ENCODE data around the gene CAMK4.
A peak's percentile ranks its signal among the peaks of the same experiment; 100 is the strongest.

The CAMK4 gene

DNA sequence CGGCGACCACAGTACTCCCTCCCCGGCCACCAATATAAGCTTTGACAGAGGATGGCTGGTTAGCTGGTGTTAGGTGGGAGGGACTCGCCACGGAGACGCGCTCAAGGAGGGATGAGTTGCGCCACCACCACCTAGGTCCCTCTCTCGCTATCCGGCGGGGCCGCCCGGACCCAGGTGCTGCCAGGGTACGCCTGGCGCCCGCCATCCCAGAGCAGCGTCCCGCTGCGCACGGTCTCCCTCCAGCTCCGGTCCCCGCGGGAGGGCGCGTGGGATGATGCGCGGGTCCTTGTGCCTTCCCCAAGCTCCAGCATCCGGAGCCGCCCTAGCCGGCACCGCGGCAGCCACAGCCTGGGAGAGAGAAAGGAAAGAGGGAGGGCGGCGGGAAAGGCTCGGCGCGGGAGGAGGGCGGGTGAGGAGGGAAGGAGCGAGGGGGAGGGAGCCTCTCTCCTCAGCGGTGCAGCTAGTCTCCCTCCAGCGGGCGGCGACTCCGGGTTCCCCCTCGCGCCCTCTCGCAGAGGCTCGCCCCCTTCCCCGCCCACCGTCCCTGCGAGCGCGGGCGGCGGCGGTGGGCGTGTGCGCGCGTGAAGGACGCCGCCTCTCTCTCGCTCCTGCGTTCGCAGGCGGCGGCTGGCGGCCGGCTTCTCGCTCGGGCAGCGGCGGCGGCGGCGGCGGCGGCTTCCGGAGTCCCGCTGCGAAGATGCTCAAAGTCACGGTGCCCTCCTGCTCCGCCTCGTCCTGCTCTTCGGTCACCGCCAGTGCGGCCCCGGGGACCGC is at the start of gene CAMK4:
Gene CAMK4 (plus strand): TSS at position 598 of the 774 bp plus-strand sequence. CDS start 100 bp downstream, at position 698.
- peak; percentile 85 for DNase-seq (ENCODE audit: low spot score)

DNA sequence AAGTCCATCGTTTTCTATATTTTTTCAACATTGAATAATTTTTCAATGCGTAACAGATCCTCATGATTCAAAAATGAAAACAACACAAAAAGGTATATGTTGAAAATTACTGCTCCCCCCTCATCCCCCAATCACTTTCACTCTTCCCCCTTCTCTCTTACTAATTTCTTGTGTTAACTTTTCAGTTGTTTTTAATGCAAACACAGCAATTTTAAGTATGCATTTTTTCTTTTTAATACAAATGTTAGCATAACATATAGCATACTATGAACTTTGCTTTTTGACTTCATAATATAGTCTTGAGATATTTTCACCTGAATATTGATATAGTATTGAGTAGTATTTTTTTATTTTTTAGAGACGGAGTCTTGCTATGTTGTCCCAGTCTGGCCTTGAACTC is 41.1 kb upstream of the CAMK4 start:
- no peak for DNase-seq (ENCODE audit: low spot score)

DNA sequence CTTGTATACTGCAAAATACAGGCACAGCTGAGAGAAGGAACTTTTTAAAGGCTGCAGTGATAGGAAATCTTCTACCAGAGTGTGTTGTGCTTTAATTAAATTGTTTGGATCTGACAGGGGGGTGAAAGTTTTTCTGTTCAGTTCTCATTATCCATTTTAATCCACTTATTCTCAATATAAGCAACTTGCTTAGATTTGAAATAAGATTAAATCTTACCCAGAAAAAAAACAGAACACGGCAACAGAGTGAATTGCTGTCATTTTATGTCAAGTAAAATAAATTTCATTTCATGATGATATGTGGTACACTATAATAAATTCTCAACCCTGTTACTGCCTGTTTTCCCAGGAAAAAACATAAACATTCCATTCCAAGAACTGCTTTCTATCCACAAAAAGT is 37.1 kb upstream of the CAMK4 start:
- no peak for DNase-seq (ENCODE audit: low spot score)

DNA sequence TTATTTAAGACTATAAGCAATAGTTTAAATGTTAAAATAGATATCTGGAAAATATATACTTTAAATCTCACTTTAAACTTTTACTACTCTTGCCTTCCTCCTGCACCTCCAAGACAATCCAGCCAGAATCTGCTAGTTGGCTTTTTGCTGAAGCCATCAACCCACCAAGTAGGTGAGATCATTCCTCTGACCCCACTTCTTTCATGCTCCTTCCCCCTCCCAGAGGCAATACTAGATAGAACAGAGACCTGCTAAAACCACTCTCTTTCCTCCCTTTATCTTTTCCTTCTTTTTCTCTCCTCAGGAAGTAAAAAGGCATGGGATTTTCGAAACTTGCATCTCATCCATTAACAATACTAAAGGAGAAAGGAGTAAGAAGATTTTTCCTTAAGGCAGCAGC is 30.1 kb upstream of the CAMK4 start:
- no peak for DNase-seq (ENCODE audit: low spot score)

DNA sequence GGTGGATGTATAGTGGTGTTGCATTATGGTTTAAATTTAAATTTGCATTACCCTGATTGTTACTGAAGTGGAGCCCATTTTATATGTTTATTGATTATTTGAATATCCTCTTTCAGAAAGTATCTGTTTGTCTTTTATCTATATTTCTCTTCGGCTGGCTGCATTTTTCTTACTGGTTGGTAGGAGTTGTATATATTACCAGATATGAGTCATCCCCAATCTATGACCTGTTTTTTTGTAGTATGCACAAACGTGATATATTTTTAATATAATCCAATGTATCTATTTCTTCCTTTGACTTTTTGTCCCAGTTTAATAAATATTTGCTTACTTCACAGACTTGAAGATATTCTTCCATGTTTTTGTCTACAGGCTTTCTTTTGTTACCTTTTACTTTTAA is 29.3 kb upstream of the CAMK4 start:
- no peak for DNase-seq (ENCODE audit: low spot score)

DNA sequence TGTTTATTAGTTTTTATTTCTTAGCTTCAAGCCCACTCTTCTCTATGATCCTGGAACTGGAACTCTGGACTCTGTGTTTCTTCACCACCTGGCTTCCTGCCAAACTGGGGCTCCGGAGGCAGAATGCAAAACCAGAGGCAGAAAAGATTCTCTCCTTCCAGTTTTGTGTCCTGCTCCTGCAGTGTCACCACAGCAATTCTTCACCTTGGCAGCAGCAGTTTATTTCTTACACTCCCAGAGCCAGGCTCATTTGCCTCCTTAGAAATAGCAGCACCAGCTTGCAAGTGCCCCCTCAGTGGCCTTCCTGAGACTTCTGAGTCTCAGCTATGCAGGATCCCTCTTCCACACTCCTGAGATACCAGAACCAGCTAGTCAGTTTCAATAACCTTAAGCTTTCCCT is 26.7 kb upstream of the CAMK4 start:
- no peak for DNase-seq (ENCODE audit: low spot score)

DNA sequence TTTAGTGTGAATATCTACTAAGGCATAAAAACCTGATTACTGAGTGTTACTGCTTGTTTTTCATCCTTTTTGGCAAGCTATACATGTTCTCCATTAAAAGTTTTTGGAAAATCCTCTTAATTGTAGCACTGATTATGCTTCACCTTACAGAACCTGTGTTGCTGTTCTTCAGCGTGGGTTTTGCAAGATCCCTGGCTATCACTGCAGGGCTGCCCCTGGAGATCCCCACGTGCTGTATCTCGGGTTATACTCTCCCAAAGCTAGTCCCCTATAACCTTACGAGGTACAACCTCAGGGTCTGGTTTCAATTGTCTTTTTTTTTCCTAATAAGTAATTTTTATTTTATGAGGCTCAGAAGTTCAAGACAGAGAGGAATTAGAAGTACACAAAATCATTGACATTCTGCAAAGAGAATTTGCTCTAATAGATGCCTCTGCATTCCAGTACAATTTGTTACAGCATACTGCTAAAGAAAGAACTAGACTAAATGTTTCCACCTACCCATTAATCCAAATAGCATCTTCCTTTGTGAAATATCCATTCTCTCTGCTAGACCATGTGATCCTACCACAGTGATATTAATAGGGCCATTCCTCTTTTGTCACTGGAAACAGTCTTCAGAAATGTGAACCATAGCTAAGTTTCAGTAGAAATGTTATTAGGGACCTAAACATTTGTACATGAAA is 25.8 kb upstream of the CAMK4 start:
- no peak for DNase-seq (ENCODE audit: low spot score)

DNA sequence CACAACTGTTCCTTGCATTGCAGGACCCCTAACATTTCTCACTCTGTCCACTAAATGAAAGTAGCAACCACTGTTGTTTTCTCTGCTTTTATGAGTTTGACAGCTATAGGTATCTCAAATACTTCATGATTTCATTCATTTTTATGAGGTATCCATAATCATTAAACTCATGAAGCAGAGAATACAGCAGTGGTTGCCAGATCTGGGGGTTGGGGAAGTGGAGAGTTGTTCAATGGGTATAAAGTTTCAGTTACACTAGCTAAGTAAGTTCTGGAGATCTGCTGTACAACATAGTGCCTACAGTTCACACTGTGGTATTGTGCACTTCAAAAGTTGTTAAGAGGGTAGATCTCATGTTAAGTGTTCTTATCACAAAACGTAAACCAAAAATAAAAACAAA is 23.4 kb upstream of the CAMK4 start:
- no peak for DNase-seq (ENCODE audit: low spot score)

DNA sequence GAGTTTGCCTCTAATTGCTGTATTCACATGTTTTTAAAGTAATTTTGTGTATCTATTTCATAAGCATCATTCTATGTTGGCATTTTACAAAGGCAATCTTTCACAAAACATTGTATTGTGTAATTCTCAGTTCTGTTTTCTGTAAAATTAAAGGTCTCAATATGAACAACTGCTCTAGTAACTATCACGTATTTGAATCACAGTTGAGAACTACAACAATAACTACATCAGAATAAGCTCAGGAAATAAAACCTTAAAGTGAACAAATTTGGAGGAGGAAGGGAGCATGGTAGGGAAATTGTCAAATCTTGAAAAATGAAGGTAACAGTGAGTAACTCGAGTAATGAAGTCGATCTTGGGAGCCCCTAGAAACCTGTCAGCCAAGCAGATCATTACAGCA is 22.5 kb upstream of the CAMK4 start:
- no peak for DNase-seq (ENCODE audit: low spot score)

DNA sequence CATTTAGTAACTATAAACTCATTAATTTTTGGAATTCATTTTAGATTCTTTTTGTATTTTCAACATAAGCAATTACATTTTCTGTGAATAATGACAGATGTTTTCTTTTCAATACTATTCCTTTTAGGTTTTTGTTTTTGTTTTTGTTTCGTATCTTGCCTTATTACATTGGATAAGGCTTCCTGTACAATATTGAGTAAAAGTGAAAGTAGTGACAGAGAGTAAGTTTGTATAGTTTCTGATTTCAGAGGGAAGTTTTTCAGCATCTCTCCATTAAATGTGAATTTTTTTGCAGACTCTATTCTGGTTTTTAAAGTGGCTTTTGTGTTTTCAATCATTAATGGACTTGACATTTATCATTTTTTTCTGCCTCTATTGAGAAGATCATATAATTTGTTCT is 12.8 kb upstream of the CAMK4 start:
- no peak for DNase-seq (ENCODE audit: low spot score)

DNA sequence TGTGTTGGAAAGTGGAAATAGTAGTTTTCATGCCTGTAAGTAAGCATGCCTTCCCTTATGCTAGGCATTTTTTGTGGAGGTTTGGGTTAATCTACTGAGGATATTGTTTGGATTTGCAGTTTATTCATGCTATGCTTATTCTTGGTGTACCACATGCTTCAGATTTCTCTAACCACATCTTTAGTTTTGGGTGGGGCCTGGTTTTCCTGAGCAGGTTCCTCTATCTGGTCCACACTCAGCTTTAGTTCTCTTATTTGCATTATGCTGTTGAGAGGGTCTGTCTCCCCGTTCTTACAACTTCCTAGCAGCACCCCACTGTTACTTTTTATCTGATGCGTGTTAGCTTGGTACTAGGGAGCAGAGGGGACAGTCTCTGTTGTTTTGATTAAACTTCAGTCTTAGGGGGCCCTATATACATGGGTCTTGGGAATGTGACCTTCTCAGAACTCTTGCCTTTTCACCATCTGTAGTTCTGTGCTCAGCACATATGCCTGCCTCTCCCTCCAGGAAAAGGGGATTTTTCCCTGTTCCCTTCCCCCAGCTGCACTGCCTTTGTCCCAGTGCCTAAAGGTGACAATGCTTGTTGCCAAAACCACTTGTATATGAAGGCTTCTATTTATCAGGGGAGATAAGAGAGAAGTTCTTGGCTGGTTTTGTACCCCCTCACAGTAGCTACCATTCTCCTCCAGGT is 10.0 kb upstream of the CAMK4 start:
- no peak for DNase-seq (ENCODE audit: low spot score)

DNA sequence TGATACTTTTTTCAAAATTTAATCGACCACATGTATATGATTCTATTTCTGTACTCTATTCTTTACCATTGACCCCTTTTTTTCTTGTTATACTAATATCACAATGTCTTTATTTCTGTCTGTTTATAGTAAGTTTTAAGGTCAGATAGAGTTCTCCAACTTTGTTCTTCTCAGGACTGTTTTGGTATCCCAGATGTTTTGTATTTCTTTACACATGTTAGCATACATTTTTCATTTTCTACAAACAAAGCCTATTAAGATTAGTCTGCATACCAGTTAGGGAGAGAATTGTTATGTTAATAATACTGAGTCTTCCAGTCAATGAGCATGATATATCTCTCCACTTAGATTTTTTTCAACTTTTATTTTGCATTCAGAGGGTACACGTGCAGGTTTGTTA is 8.2 kb upstream of the CAMK4 start:
- DNase-seq (ENCODE audit: low spot score) = no peak

DNA sequence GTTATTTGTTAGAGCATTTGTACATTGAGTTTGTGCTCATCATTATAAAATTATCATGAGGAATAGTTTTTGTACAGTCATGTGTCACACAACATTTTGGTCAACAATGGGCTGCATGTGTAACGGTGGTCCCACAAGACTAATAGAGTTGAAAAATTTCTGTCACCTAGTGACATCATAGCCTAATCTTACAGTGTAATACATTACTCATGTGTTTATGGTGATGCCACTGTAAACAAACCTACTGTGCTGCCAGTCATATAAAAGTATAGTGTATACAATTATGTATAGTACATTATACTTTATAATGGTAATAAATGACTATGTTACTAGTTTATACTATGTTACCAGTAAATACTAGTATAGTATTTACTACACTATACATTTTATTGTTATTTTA is 3.0 kb upstream of the CAMK4 start:
- no peak for DNase-seq (ENCODE audit: low spot score)

DNA sequence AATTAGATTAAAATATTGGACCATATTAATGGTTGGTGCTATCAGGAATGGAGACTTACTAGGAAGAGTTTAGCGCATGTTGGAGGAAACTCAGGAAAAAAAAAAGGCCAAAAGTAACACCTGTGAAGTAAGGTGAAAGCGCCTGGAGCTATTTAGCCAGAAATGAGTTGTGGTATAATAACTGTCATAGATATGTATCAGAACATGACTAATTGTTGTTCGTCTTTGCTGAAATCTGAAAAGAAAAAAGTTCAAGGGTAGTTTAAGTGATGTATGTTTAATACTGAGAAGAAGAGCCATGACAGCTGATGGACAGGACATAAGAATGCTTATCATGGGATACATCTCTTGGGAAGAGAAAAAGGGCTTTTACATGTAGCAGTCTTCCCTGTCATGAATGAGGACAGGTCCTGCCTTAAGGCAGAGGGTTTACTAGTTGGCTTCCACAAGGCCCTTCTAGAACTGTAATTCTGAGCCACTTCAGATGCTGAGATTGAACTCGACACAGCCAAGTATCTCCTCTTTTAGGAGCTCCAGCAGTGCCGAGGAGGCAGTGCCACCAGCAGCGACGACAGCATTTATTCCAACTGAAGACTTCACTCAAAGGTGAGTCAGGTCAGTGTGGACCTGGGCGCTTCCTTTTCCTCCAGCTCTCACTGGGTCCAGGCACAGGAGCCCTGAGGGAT is 940 bp upstream of the CAMK4 start:
- no peak for DNase-seq (ENCODE audit: low spot score)

DNA sequence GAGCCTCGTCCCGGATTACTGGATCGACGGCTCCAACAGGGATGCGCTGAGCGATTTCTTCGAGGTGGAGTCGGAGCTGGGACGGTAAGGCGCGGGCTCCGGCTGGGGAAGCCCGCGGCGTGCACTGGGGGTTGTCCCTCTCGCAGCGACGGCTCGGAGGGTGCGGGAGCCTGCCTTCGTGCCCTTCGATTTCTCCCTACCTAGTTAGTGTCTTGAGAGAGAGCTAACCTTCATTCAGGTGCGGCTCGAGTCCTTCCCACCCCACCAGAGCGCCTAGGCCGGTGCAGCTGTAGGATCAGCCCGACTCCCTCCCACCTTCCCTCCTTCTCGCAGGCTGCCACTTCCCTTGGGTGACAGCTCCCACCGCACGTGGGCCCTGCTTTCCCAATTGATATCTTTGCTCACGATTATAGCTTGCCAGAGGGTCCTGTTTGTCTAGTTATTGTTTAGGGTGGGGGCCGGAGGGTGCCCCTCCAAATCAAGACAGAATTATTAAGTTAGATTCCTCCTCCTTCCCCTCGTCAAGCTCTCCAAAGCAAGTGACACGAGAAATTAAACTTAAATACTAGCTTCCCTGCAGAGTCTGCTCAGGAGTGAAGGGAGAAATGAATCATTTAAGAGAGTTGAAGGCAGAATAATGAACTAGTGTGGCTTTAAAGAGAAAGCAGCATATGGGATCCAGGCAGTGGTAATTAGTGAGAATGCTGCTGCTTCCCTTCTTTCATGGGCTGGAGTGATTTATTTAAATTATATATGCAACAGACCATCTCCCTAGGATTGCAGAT is 569 bp downstream of the CAMK4 start:
- DNase-seq (ENCODE audit: low spot score) = peak; percentile 6

DNA sequence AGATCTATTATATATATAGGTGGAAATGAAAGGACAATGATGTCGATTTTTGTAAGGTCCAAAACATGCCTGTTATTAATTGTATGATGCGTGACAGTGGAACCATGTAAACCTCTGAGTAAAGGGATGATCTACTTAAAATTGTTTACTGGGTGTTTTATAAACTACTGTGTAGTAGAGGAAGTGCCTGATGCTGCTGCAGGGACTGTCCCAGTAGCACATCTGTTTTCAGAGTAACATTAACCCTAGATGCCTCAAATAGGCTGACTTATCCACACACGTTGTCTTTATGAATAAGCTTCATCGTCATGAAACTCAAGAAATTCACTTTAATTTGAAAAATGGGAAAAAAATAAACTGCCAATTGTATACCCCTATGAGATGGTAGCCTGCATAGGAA is 1.7 kb downstream of the CAMK4 start:
- DNase-seq (ENCODE audit: low spot score) = no peak

DNA sequence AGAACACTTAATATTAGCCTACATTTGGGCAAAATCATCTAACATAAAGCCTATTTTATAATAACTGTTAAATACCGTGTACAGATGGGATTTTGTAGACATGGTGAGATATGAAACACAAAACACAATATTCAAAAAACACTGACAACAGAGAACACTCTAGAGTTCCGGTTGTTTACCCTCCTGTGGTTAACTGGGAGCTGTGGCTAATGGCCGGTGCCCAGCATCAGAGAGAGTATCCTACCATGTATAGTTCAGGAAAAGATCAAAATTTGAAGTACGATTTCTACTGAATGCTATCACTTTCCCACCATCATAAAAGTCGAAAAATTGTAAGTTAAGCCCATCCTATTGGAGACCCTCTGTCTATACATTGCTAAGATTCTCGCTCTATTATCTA is 2.4 kb downstream of the CAMK4 start:
- no peak for DNase-seq (ENCODE audit: low spot score)

DNA sequence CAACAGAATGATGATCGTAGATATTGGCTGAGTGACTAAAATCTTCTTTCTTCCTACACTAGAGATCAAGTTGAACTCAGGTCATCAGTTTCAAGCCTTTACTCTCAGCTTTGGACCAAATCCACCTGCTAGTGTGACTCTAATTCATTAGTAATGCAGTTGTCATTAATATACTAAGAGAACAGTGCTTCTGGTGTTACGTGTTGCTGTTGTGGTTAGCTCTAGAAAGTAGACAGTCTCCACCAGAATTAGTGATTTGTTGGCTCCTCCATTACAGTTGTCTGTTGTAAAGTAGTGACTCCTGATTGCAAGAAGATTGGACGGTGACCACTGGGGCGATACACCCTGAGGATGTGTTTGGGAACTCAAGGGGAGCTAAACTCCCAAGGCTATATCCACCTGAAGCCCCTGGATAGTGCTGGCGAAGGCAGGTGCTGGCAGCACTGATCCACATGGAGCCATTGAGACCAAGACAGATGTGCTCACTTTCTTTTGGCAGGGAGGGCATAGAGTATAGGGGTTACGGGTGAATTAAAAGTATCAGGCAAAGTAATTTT is 3.1 kb downstream of the CAMK4 start:
- no peak for DNase-seq (ENCODE audit: low spot score)

DNA sequence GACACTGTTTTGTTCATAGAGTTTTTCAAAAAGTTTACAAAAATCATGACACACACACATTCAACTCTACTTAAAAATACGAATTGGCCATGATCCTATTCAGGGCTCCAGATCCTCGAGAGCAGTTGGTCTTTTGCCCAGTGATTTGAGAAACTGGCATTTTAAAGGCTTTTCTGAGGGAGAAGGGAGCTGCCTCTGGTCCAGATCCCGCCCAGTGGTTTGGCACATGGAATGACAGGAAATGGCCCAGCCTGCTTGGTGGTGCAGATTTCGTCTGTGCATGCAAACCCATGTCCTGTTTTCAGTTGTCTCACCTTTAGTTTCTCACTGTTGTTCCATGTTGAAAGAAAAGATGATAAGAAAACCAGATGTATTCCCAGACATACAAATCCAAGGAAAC is 3.6 kb downstream of the CAMK4 start:
- peak; percentile 21 for DNase-seq (ENCODE audit: low spot score)

DNA sequence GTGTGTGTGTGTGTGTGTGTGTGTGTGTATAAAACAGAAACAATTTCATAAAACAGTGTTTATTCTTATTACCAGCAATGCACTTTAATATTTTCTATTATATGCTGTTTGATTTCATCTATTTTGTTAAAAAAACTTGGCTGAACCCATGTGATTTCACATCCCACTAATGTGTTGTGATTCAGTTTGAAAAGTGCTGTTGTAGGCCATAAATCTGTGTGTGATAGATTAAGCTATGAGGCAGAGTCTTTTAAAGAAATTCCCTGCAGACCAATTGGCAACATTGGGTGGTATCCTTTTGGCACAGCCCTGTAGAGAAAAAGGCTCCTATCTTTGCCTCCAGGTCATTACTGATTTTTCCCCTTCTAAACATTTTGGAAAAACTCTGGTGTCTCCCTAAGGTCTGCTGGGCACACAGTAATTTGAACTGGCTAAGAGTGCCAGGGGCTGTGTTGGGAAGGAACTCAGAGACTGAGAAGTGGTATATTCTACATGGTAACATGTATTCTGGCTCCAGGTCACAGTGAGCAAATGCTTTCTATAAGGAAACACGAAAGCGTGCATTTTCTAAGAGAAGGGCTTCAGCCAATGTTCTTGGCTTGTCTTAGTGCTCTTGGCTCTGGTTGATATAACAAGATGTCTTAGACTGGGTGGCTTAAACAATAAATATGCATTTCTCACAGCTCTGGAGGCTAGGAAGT is 4.5 kb downstream of the CAMK4 start:
- no peak for DNase-seq (ENCODE audit: low spot score)
